HG03520 (cell line): ENCODE results near the gene COL27A1.

Source experiments
- ATAC-seq: cut with Tn5 transposase; IDR thresholded peaks from one replicate; pipeline ENCODE4 v1.9.1; 2021; ENCODE audit warnings: mild to moderate bottlenecking, moderate library complexity; ENCODE audit not compliant: unreplicated experiment

COL27A1 gene

GRCh38 chr9:114202849-114203248 lies 47.5 kb downstream of the COL27A1 start:
- no peak for ATAC-seq

- no peak for ATAC-seq
These were observed 48.2 kb downstream of the COL27A1 start for GRCh38 chr9:114203410-114204140.

DNA sequence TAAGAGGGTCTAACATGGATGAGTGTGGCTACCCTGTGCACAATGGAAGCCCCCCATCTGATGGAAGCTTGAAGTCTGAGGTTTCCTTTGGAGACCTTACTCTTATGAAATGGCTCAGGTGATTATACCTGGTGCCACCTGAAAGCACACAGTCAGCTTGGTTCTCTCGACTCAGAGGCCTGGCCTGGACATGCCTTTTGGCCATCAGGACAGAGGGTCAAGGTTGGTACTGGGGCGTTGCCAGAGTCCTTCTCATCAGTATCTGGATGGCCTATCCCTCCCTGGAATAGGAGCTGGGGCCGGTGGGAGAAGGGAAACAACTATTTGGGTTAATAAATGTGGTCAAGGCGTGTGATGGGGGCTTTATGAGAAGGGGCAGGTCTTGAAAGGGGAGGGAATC lies 48.9 kb downstream of the COL27A1 start:
- ATAC-seq = no peak

DNA sequence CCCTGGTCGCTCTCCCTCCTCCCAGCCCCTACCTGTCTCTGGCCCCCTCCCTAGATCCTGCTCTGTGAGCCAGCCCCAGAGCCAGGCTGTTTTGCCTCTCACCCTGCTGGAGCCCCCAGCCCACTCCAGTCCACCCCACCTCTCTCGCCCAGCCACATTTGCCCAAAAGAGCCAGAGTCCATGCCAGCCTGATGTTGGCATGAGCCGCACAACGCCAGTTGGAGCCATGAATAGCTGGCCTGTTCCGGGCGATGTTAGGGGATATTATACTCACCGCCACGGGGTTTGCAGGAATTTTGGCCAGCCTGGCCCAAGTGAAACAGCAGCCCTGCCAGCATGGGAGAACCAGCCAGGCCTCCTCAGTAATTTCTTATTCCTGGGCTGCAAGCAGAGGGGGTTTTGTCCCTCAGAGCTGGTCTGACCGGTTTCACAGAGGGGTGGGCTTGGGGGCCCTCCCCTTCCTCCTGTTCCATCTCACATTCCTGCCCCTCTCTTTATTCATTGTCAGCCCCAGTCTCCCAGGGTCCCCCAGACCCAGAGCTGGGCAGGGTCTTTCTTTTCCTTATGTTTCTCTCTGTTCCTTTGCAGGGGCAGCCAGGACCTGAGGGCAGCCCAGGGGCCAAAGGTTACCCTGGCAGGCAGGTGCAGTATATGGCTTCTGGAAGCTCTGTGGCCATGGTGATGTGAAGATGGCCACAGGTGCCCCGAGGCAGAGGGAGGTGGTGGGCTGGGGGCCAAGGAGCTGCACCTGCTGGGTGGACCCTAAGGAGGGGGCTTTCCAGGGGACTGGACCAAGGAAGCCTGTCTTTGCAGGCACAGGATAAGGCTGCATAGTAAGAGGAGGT lies 50.1 kb downstream of the COL27A1 start:
- ATAC-seq = no peak

DNA sequence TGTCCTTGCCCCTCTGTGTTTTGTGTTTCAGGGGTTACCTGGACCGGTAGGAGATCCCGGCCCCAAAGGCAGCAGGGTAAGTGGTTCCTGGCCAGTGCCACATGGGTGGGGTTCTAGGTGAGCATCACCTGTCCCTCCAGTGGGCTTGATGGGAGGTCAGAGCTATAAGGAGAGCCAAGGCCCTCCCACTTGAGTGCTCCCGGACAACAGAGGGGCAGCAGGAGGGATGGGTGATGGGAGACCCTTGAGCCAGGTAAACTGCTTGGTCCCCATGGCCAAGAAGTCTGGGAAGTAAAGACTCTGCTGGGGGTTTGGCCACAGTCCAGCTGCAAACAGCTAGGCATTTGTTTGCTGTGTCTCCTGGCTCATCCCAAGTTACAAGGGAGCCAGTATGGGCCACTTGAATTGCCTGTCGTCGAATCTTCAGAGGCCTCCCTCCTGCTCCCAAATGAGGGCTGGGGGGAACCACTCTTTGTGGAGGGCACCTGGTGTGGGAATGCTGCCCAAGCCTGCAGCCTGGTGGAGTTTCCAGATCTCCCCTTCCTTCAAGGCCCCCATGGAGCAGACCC lies 51.0 kb downstream of the COL27A1 start:
- ATAC-seq = no peak

- no peak for ATAC-seq
These were observed 51.9 kb downstream of the COL27A1 start for GRCh38 chr9:114207034-114207810.

DNA sequence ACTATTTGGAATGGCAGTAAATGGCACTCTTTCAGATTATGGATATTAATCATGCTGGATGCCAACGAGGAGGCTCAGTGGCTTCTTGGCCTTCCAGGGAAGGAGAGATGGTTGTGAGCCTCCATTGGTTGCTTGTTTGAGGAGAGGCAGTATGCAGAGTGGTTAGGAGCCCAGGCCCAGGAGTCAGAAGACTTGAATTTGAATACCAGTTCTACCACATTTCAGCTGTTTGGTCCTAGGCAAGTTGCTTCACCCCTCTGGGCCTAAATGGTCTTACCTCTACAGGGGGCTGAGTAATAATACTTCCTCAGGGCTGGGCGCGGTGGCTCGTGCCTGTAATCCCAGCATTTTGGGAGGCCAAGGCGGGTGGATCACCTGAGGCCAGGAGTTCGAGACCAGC lies 52.5 kb downstream of the COL27A1 start:
- ATAC-seq = no peak

DNA sequence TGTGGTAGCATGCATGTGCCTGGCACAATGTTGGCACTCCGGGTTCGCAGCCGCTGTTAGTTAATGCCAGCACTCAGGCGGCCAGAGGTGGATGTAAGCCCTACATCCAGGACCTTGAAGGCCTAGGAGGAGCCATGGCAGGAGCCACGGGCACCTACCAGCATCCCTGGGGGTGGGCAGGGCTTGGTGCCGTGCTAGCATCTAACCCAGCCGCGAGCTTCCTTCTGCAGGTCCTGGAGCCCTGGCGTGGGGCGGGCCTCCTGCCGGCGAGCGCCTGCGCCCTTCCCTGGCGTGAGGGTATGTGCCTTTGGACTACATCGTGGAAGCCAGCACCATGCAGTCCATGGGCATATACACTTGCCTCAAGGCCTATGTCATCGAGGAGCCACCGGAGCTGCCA lies 53.8 kb downstream of the COL27A1 start:
- ATAC-seq = no peak

- no peak for ATAC-seq
These were observed 54.8 kb downstream of the COL27A1 start for GRCh38 chr9:114210136-114210535.

DNA sequence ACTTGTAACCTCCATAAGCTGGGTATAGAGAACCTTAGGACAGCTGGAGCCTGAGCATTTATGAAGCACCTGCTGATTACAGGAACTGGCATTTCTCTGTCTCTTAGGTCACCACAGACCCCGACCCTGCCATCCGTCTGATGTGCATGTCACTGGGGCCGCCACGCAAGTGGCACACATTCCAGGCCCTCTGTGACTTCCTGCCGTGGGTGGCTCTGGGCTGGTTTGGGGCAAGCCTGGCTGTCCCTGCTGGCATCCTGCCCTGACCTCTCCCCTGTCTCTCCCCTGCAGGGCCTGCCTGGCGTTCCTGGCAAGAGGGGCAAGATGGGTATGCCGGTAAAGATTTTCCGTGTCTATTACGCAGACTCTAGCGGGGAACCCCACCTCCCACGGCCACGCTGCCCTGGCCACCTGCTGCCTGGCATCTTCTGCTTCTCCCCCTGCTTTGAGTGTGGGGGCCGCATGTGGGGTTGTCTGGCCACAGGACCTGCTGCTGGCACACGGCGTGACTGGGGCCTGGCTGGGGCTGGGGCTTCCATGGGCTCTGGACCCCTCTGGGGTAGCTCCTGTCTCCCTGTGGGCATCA lies 55.4 kb downstream of the COL27A1 start:
- ATAC-seq = no peak

GRCh38 chr9:114212826-114213225 lies 57.5 kb downstream of the COL27A1 start:
- ATAC-seq = no peak

GRCh38 chr9:114213566-114213965 lies 58.2 kb downstream of the COL27A1 start:
- ATAC-seq = no peak

GRCh38 chr9:114214181-114214580 lies 58.8 kb downstream of the COL27A1 start:
- ATAC-seq = no peak

GRCh38 chr9:114214686-114215414 lies 59.5 kb downstream of the COL27A1 start:
- no peak for ATAC-seq

- ATAC-seq = no peak
These were observed 60.7 kb downstream of the COL27A1 start for GRCh38 chr9:114216081-114216480.

- ATAC-seq = no peak
These were observed 61.6 kb downstream of the COL27A1 start for GRCh38 chr9:114216976-114217375.

DNA sequence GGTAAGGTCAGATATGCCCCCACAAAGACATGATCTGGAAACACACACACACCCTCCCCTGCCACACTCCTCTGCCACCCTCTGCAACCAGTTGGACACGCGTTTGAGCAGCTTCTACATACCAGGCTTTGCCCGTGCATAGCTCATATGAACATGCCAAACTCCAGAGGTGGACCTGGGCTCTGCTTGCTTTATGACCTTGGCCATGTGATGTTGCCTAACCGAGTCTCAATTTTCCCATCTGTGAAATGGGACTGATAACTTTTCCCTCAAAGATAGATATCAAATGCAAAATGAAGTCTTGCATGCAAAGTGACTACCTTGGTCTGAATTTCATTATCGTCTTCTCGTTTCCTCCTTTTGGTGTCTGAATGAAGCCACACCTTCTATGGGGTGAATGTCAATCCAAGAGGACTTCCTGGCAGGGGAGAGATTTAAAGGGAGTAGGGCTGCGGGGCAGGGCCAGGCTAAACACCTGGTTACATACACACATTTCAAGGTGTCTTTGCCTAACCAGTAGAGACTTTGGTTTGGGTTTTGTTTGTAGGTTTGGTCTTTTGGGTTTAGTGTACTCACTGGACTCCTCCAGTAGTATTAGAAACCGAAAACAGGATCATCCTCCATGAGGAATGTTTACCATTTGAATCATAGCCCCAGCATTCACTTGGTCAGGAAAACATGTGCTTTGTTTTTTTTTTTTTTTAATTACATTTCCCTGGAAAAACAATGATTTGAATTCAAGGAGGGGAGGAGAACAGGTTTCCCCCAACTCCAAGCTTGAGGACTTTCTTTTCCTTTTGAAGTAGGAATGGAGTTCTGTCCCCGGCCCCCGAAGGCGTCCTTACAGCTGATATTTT lies 63.2 kb downstream of the COL27A1 start:
- no peak for ATAC-seq

DNA sequence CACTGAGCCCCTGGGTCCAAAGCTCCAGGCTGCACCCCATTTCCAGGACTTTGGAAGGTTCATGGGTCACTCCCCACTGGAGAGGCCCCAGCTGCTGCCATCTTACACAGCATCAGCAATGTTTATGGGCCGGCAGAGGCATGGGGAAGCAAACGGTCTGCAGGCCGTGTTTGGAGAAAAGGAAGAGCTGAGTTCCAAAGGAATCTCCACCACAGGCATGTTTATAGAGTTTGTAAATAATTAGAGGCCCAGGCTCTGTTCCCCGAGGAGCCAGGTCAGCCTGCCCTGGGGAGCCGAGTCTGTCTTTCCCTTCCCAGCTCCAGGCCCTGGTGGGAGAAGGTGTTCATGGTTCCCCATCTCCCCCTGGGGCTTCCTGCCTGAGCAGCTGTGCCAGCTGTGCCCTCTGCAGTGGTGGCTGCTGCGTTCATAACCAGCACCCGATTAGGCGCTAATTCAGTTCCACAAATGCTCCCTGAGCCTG lies 64.8 kb downstream of the COL27A1 start:
- ATAC-seq = no peak
